Measurements from ENCODE around the gene HM13.
"Not testable (repeated sequence)": the region's sequence is repeated elsewhere in the genome, so short reads cannot be mapped to it uniquely, and the experiment has no call there.

The HM13 gene

DNA sequence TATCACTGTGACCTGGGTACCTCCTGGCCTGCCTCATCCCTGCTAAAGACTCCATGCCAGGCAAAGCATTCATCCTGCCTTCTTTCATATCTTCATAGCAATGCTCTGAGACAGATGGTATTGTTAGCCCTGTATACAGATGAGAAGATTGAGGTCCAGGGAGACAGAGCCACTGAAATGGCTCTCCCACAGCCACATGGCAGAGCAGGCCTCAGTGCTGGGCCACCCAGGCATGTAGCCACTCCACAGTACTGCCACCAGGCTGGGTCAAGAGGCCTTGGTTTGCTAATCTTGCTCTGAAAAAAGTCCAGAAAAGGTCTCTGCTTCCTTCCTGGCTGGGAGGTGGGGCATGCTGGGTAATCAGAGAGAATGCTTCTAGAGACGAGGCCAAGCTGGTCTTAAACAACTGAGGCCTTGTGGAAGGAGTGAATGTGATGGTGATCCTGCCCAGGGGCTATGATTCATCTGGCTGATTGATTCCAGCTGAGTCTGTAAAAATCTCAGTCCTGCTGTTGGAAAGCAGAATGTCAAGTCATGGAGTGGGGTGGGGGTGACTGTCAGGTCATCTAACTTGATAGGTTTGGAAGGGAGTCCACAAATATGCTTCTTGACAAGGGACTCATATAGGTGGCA lies 29.8 kb downstream of the HM13 start:
- DNase-seq: peak in 1 of 14 donors; percentile 8

- no peak for DNase-seq
These were observed 30.4 kb downstream of the HM13 start for GRCh38 chr20:31544600-31544999.

DNA sequence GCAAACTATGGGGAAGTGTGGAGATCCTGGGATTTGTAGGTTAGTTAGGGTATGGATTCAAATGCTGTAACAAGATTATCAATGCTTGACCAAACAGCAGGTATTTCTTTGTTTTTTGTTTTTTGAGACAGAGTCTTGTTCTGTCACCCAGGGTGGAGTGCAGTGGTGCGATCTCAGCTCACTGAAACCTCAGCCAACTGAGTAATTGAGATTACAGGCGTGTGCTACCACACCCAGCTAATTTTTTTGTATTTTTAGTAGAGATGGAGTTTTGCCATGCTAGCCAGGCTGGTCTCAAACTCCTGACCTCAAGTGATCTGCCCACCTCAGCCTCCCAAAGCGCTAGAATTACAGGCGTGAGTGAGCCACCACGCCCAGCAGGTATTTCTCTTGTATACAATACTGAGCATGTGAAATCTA lies 31.4 kb downstream of the HM13 start:
- not testable (repeated sequence) for DNase-seq

- DNase-seq: peak in 12 of 14 donors; percentile 46 to 80 (median 74)
These were observed 32.9 kb downstream of the HM13 start for GRCh38 chr20:31547017-31547675.

- no peak for DNase-seq
These were observed 33.6 kb downstream of the HM13 start for GRCh38 chr20:31547720-31548298.

DNA sequence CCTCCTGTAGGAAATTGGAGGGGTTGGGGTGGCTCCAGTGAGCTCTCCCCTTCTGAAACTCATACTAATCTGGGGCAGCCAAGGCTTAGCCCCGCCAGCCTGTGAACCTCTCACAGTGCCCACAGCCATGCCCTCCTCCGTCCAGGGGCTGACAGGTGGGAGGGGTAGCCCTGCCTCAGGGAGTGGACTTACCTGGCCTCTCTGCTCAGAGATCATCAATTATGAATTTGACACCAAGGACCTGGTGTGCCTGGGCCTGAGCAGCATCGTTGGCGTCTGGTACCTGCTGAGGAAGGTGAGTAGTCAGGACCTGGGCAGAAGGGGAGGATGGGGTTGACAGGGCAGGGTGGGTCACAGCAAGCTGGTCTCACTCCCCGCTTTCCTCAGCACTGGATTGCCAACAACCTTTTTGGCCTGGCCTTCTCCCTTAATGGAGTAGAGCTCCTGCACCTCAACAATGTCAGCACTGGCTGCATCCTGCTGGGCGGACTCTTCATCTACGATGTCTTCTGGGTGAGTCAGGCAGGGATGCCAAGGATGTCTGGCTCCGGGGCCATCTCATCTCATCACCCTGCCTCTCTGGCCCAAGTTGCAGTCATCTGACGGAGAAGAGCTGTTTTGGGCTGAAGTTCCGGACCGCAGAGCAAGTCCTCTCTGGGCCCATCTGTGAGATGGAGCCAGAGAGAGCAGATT lies 34.7 kb downstream of the HM13 start:
- no peak for DNase-seq

DNA sequence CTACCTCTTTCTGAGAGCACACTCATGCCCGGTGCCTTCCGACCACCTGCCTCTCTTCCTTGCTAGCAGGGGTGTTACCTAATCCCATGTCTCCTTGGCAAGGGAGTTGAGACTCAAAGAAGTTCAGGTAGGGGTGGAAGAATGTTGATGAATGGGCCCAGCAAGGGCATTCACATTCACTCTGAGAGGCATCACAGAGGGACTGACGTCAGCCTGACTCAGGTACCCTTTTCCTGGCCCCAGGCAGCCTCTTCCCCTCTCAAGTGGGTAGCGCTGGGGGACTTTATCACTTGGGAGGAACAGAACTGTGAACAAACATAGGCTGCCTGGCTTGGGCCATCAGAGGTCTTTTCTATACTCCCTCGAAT lies 35.3 kb downstream of the HM13 start:
- no peak for DNase-seq

DNA sequence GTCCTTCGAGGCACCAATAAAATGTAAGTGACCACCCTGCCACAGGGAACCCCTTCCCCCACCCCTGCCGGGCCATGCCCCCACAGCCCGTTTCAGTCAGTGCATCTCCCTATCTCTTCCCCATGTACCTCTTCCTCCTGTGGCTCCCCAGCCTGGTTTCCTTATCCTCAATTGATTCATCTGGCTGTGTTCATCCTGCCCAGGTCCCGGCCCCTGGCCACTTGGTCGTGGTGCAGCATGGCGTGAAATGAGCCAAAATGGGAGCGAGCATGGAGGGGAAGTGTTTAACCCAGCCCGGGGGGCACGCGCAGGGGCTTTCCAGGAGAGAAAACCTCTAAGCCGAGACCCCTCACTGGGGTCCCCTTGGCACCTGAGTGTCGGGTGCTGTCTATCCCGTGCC lies 35.9 kb downstream of the HM13 start:
- no peak for DNase-seq

DNA sequence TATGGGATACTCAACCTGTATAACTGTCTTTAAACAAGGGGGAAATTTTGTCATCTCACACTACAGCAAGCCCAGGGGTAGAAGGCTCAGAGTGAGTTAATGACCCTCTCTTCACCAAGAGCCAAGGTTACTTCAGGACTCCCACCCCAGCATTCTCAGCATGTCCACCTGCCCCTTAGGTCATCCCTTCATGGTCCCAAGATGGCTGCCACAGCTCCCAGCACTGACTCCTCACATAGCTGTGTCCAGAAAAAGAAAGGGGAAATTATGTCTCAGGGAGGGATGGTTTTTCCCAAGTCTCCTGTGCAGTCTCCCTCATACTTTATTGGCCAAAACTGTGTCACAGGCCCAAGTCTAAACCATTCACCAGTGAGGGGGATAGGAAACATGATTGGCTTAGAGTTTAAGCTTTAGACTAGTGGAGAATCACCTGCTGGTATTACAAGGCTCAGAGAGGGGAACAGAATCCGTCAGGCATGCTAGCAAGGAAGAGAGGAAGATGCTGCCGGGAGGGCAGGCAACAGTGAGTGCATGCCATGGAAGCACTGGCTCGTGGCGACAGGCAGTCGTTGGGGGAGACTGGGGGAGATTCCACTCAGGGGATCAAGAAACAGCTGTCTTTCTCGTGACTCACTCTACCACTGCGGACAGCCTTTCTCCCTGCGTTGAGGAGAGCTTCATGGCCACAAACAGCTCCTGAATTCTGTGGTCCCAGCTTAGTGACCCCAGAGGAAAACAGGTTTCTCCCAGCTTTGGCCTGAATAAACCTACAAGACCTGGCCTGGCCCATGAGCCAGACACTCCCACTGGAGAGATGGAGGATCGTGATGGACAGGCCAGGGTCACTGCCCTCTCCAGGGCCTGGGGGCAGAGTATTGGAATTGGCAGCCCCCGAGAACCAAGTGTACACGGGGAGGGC lies 37.2 kb downstream of the HM13 start:
- no peak for DNase-seq

GRCh38 chr20:31555203-31555775 lies 41.0 kb downstream of the HM13 start:
- DNase-seq: no peak

DNA sequence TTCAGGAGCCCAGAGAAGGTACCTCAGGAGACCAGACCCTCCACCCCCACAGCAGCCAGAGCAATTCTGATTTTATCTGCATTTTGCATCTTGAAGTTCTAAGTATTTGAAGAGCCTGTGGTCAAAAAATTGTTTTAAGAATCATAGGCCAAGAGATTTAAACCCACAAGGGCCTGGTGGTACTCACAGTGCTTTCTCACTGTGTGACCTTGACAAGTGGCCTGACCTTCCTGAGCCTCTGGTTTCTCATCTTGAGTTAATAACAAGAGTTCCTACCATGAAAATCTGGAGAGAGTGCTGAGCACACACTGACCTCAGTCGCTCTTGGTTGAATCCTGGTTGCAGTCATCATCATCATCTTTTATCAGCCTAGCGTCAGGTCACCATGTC lies 45.5 kb downstream of the HM13 start:
- no peak for DNase-seq

- peak in 7 of 14 donors; percentile 0 to 53 (median 17) for DNase-seq
These were observed 46.0 kb downstream of the HM13 start for GRCh38 chr20:31560094-31560745.

DNA sequence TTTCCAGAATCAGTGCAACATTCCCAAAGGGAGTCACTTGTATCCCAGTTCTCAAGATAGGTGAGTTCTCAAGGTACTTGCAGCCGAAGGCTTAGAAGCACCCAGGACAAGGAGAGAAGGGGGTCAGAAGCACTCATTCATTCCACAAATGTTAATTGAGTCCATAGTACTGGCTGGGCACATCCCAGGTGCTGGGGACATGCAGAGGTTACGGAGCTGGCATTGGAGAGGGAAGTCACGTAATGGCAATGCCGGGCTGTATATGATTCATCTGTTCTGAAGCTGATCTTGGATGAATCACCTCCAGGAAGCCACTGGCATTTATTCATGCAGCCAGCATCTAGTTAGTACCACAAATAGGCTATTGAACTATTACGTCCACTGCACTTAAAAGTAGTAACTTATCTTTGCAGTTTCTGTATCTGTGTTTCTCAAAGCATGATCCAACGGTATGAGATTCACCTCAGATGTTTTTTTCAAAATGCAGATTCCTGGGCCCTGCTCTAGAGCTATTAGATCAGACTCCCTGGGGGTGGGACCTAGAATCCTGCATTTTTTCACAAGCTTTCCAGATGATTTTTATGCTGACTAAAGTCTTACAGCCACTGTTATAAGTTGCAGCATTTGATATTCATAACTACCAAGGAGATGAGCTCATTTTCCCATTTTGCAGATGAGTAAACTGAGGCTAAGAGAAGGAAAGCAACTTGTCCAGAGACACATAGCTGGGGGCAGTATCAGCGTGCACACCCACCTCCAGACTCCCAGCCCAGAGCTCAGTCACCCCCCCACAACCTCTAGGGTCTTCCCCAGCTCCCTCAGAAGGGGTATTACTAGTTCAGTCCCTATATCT lies 46.7 kb downstream of the HM13 start:
- DNase-seq: no peak

DNA sequence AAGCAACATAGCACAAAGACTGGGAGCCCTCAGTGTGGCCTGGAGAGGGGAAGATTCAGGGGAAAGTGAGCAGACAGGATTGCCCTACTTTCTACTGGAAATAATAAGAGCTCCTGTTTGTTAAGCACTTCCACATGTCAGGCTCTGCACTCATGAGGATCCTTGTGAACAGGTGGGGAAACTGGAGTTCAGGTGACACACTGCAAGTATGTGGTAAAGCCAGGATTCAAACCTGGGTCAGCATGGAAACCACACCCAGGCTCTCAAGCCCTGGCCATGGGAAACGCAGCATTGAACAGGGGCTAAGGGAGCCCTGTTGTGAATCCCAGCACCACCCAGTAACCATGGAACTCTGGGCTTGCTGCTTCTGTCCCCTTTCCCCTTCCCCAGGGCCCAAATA lies 48.0 kb downstream of the HM13 start:
- no peak for DNase-seq

- no peak for DNase-seq
These were observed 50.0 kb downstream of the HM13 start for GRCh38 chr20:31564284-31564683.

DNA sequence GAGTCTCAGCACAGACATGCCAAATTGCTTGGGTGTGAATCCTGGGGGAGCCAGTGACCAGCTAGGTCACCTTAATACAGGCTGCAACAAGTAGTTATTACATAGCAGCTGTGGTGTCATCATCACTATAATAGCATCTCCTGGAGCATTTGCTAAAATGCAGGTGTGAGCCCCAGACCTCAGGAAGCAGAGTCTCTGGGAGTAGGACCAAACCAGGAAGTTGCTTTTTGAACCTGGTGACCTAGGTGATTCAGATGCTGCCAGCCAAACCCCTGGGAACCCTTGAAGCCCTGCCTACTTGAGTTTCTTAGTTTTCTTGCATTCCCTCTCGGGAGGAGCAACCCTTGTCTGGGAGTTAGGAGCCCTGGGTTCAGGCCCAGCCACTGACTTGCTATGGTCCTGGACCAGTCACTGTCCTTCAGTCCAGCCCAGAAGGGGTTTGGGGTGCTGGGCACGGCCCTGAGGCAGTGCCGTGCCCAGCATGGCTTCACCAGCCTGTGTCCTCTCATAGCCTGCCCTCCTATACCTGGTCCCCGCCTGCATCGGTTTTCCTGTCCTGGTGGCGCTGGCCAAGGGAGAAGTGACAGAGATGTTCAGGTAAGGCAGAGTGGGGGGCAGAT lies 51.6 kb downstream of the HM13 start:
- DNase-seq: no peak

DNA sequence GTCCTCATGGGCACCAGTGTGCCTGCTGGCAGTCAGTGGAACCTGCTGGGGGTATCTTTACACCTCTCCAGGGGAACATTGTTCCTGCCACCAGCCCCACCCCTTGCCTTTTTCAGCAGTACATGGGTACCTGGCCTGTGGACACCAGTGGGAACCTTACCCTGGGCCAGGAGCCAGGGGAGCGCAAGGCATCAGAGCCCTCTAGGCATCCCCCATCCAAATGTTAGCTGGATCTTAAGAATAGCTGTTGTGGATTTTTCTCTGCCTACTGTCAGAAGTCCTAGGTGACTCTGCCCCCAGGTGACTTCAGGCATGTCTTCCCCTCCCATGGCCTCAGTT lies 52.0 kb downstream of the HM13 start:
- DNase-seq: no peak

DNA sequence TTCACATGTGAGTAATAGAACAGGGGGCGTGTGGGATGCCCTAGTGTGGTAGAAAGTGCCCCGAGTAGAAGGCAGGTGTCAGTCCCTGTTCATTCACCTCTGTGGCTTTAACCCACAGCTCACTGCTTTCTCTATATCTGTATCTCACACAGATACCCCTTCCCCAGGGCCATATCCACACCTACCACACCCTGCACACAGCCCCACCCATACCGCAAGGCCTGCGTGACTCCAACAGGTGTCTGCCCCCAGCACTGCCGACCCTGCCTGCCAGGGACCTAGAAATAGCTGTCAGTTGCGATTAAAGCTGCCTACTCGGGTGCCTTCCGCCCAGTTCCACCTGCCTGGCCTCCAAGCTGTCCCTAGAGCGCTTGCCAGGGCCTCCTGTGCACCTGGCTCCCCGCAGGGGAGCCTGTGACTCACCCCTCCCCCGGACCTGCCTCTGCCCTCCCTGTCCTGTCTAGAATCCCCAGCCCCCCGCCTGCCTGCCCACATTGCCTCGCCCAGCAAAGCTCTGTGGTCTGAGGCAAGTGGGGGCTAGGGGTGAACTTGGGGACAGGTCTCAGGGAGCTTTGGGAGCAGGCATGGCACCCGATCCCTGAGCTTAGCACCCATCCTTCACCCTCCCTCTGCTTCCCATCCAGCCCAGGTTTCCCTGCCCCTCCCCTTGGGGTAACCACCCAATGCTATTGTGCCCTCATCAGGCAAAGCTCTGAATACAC lies 52.6 kb downstream of the HM13 start:
- DNase-seq: peak in 1 of 14 donors; percentile 49

DNA sequence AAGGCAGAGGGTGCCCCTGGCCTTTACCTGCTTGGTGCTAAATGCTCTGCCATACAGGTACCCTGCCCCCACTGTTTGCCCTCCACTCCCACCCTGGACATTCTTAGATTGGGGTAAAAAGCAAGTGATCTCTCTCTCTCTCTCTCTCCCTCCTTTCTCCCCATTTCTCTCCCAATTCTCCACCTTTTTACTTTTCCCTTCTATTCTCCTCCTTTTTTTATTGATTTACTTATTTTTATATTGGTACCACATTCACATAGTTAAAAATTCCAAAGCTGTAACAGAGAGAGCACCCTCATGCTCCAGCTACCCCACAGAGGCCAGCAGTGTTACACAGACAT lies 53.1 kb downstream of the HM13 start:
- DNase-seq: no peak

Data from C1 segment of cervical spinal cord (tissue), 14 donors.